ENCODE results near the gene FSTL1.

FSTL1 gene

GRCh38 chr3:120353463-120353862 lies 97.3 kb downstream of the FSTL1 start:
- TF ChIP-seq CTCF (IDR thresholded peaks at IDR 0.05; ENCODE audit: low read depth, low read length, missing control alignments): no peak
- H3K4me3 ChIP-seq (ENCODE audit: low read depth, low read length): no peak overlapping the region
- DNase-seq (ENCODE audit: low read depth): no peak

GRCh38 chr3:120352017-120352416 lies 98.8 kb downstream of the FSTL1 start:
- no peak for DNase-seq (ENCODE audit: low read depth)
- no peak overlapping the region for H3K4me3 ChIP-seq (ENCODE audit: low read depth, low read length)
- TF ChIP-seq CTCF (IDR thresholded peaks at IDR 0.05; ENCODE audit: low read depth, low read length, missing control alignments): no peak

GRCh38 chr3:120350401-120350941 lies 100.3 kb downstream of the FSTL1 start:
- H3K4me3 ChIP-seq (ENCODE audit: low read depth, low read length): no peak overlapping the region
- TF ChIP-seq CTCF (IDR thresholded peaks at IDR 0.05; ENCODE audit: low read depth, low read length, missing control alignments): no peak
- DNase-seq (ENCODE audit: low read depth): no peak

GRCh38 chr3:120349855-120350125 lies 101.0 kb downstream of the FSTL1 start:
- peak overlapping the region; percentile 91 for H3K4me3 ChIP-seq (ENCODE audit: low read depth, low read length)
- no peak for DNase-seq (ENCODE audit: low read depth)
- TF ChIP-seq CTCF (IDR thresholded peaks at IDR 0.05; ENCODE audit: low read depth, low read length, missing control alignments): no peak

GRCh38 chr3:120348991-120349854 lies 101.6 kb downstream of the FSTL1 start, which contains the start of gene LRRC58:
Gene LRRC58 (minus strand): TSS chr3:120349354. CDS start chr3:120349243, 111 bp downstream.
- peak; percentile 74 for DNase-seq (ENCODE audit: low read depth)
- peak; percentile 26 for TF ChIP-seq CTCF (IDR thresholded peaks at IDR 0.05; ENCODE audit: low read depth, low read length, missing control alignments)

GRCh38 chr3:120348065-120348990 lies 102.5 kb downstream of the FSTL1 start:
- H3K4me3 ChIP-seq (ENCODE audit: low read depth, low read length): peak overlapping the region; percentile 91
- DNase-seq (ENCODE audit: low read depth): no peak
- TF ChIP-seq CTCF (IDR thresholded peaks at IDR 0.05; ENCODE audit: low read depth, low read length, missing control alignments): no peak

More at GRCh38 chr3:120348991-120349854, 101.6 kb downstream of the FSTL1 start, which contains the start of gene LRRC58:
- H3K4me3 ChIP-seq (ENCODE audit: low read depth, low read length): peak within 1 kb of the TSS; percentile 91

All from GM12864 (cell line).